Body of pancreas (tissue), 4 donors: Measurements from ENCODE around the gene PIMREG. TPM values are rescaled to one million over a fixed set of nuclear protein-coding genes. Genes with fewer than 3 reads are reported as not detected.

ENCODE experiments used
- ATAC-seq: fragments of 150-250 bp; one replicate; pipeline ENCODE4 v1.9.1; 2016
- DNase-seq, 4 donors: peaks; one replicate each; pipeline ENCODE4 v3.0.0-alpha.2; 2019
- H3K27ac ChIP-seq, 4 donors: fragments of 200-600 bp; sonication (generic); 1 replicate in 3 of 4; 2 replicates in 1 of 4; pipeline versions ENCODE4 v1.5.1 to v1.6.1; 2016 to 2019; ENCODE audit warnings: mild to moderate bottlenecking in 1 of 4, mixed read lengths in 1 of 4, moderate library complexity in 1 of 4
- H3K27me3 ChIP-seq, 2 donors: fragments of 200-600 bp; sonication (generic); one replicate each; pipeline ENCODE4 v1.6.0; 2016; ENCODE audit warnings: mild to moderate bottlenecking in 1 of 2
- H3K36me3 ChIP-seq, 2 donors: fragments of 200-600 bp; sonication (generic); replicated peaks in 1 of 2; 2 replicates each; pipeline ENCODE4 v1.5.1; 2016; ENCODE audit warnings: low read depth in 2 of 2; ENCODE audit not compliant: insufficient read depth in 1 of 2
- H3K4me1 ChIP-seq: fragments of 200-600 bp; sonication (generic); one replicate; pipeline ENCODE4 v1.6.0; 2016
- H3K4me3 ChIP-seq, 2 donors: fragments of 200-600 bp; sonication (generic); 1 replicate in 1 of 2; 2 replicates in 1 of 2; pipeline ENCODE4 v1.5.1; 2016 to 2019
- H3K9me3 ChIP-seq, 3 donors: fragments of 200-600 bp; sonication (generic); 1 replicate in 2 of 3; 2 replicates in 1 of 3; pipeline ENCODE4 v1.5.1; 2016
- CTCF ChIP-seq, 7 experiments: fragments of 450-650 bp in 4 of 7; fragments of 200-600 bp in 3 of 7; sonication (generic) in 3 of 7; IDR thresholded peaks; one replicate each; pipeline ENCODE4 v1.5.1; 2016 to 2019; ENCODE audit warnings: antibody characterized with exemption in 7 of 7
- POLR2A ChIP-seq, 3 donors: fragments of 450-650 bp; IDR thresholded peaks; one replicate each; pipeline ENCODE4 v1.6.1; 2016; ENCODE audit warnings: antibody characterized with exemption in 3 of 3, mild to moderate bottlenecking in 2 of 3
- WGBS, 2 donors: methylation state at CpG; one replicate each; pipeline ENCODE4 v1.1.5; 2017; 5-methylcytosine and 5-hydroxymethylcytosine counted together
- intact Hi-C: fragments of 100-400 bp; cut with DNase I; formaldehyde crosslinking; loops from one replicate; pipeline ENCODE4 v1.15.1; 2023
- total RNA-seq, 2 donors: library from RNA; depleted of rRNA; stranded (reverse); fragments of >200 nt; gene quantifications; one replicate each; pipeline ENCODE4 v1.1.0, GENCODE V29; 2016

Gene PIMREG
- total RNA-seq, 2 donors from 2014 or later, result not detected

DNA sequence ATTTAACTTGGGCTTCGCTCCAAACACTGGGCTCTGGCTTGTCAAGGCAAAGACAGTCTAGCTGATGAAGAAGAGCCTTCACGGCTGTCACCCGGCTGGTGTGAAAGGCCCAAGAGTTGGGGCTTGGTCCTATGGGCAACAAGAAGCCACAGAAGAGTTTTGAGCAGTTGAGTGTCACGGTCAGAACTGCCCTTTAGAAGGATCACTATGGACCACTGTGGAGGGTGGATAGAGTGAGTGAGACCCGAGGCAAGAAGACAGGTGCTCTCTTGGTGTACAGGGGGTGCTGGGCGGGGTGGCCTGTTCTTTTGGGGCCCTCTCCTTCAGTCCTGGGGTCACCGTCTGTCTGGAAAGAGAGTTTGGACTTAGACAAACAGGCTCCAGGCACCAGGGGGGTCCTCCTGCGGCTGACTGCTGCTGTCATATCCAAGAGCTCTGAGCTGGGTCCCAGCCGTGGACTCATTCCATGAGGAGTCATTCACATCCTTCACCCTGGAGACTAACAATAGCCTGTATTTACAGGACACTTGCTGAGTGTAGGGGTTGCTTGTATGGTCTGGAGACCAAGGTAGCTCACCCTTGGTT lies 2.4 kb downstream of the PIMREG start:
- DNase-seq, result no peak

DNA sequence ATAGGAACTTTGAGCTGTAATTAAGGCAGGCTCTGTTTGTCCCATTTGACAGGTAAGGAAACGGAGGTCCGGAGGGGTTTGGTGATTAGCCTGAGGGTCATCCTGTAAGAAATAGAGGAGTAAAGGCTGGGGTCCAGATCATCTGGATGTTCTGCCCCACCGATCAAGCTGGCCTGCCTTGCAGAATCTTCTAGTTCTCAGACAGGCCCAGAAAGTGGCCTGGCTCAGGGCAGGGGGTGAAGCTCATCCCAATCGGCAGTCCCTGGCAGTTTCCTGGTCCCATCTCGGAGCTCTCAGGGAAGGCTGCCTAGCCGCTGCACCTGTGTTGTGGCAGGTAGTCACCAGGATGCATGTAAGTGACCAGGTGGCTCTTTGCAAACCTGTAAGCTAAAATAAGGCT lies 4.2 kb downstream of the PIMREG start:
- ATAC-seq (no peak), DNase-seq (no peak)
- no peaks in the 10 kb centered on the region for H3K9me3 ChIP-seq
- TF ChIP-seq POLR2A (IDR thresholded peaks at IDR 0.05) (no peak), CTCF (IDR thresholded peaks at IDR 0.05) (no peak)
- H3K4me3 ChIP-seq, result no peak overlapping the region
- intact Hi-C loops, result loop anchor here (10.0 kb wide), 1 partner anchor 64 kb away; no protein-coding TSS in a partner anchor
- 88 to 90% methylated on average over 6 of the region's 6 CpGs for WGBS, 2 donors
- peaks cover 12% of the 10 kb centered on the region for H3K4me1 ChIP-seq
- no peaks in the 10 kb centered on the region for H3K27me3 ChIP-seq
- H3K27ac ChIP-seq, result no peak overlapping the region
- H3K36me3 ChIP-seq, result no peaks in the 10 kb centered on the region

More for the DNA sequence above, 2.4 kb downstream of the PIMREG start:
- TF ChIP-seq CTCF (IDR thresholded peaks at IDR 0.05), result no peak
- no peak for TF ChIP-seq POLR2A (IDR thresholded peaks at IDR 0.05)
- H3K9me3 ChIP-seq, result no peaks in the 10 kb centered on the region
- intact Hi-C loops, result loop anchor here (10.0 kb wide), 1 partner anchor 62 kb away; no protein-coding TSS in a partner anchor
- H3K4me1 ChIP-seq, result peaks cover 14% of the 10 kb centered on the region
- WGBS, 2 donors, result 68 to 71% methylated on average over 5 to 9 of the region's 9 CpGs
- ATAC-seq, result no peak
- H3K27ac ChIP-seq, result no peak overlapping the region
- no peaks in the 10 kb centered on the region for H3K36me3 ChIP-seq
- no peak overlapping the region for H3K4me3 ChIP-seq
- H3K27me3 ChIP-seq, result no peaks in the 10 kb centered on the region

DNA sequence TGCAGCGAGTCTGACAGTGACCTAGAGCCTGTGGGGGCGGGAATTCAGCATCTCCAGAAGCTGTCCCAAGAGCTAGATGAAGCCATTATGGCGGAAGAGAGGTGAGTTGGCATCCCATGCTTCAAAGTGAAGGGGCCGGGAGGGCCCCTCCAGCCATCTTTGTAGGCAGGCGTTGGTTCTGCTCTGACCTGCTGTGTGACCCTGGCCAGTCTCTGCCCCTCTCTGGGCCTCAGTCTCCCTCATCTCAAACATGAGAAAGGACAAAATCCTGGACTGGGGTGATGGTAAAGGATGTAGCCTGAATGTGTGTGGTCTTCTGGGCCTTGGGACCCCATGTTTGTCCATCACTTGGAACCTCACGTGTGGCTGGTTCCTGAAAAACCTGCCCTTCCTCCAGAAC lies 5.1 kb downstream of the PIMREG start:
- no peak for TF ChIP-seq POLR2A (IDR thresholded peaks at IDR 0.05)
- TF ChIP-seq CTCF (IDR thresholded peaks at IDR 0.05), result no peak
- Histone ChIP-seq H3K9me3 (no peaks in the 10 kb centered on the region), H3K4me3 (no peak overlapping the region), H3K27ac (no peak overlapping the region), H3K27me3 (no peaks in the 10 kb centered on the region), H3K4me1 (peaks cover 4% of the 10 kb centered on the region), H3K36me3 (no peaks in the 10 kb centered on the region)
- intact Hi-C loops, result loop anchor here (10.0 kb wide), 1 partner anchor 65 kb away; no protein-coding TSS in a partner anchor
- no peak for ATAC-seq
- WGBS, 2 donors, result 88 to 96% methylated on average over 2 to 6 of the region's 6 CpGs
- no peak for DNase-seq

- Histone ChIP-seq H3K36me3 (no peaks in the 10 kb centered on the region), H3K27ac (no peak overlapping the region), H3K27me3 (no peaks in the 10 kb centered on the region), H3K4me3 (no peak overlapping the region), H3K9me3 (no peaks in the 10 kb centered on the region), H3K4me1 (no peaks in the 10 kb centered on the region)
- ATAC-seq (no peak), DNase-seq (no peak)
- 26% methylated on average over 10 to 12 of the region's 12 CpGs for WGBS, 2 donors
- intact Hi-C loops, result no loop called here
- no peak for TF ChIP-seq POLR2A (IDR thresholded peaks at IDR 0.05)
- TF ChIP-seq CTCF (IDR thresholded peaks at IDR 0.05), result no peak
Measured at GRCh38 chr17:6450926-6451832, 6.9 kb downstream of the PIMREG start.
